Measurements from ENCODE around the gene SLC37A1. TPM values are rescaled to one million over a fixed set of nuclear protein-coding genes. Genes with fewer than 3 reads are reported as not detected.

The SLC37A1 gene
- total and polyA plus RNA-seq, 2 of the 13 experiments (the other 11 are each of a cell fraction or from before 2014, with no cell fraction given): 0.22 to 0.40 TPM

- Histone ChIP-seq H3K4me2 (ENCODE audit: low read depth, low read length) (no peak overlapping the region), H3K27me3 (ENCODE audit: control insufficient read depth in 1 of 2, insufficient read depth in 2 of 2, low read length in 2 of 2) (peaks cover 0 to 10% of the 10 kb centered on the region in 2 experiments; a peak in 2 of 5 replicates), H3K9me3 (ENCODE audit: low read length) (0 out of 2 replicates have a peak, but pooled peaks cover 5% of the 10 kb centered on the region), H3K4me3 (replicated peaks in 1 of 3; ENCODE audit: insufficient read depth in 1 of 3, low read depth in 2 of 3, low read length in 3 of 3) (no peak overlapping the region), H2AFZ (ENCODE audit: low read length) (no peak overlapping the region), H3K9ac (ENCODE audit: insufficient read depth, low read depth, low read length) (no peak overlapping the region), H4K20me1 (ENCODE audit: insufficient read depth, low read length) (no peaks in the 10 kb centered on the region), H3K79me2 (ENCODE audit: insufficient read depth, low read length) (no peaks in the 10 kb centered on the region), H3K27ac (ENCODE audit: extremely low read length, insufficient read depth, low read length) (no peak overlapping the region), H3K36me3 (replicated peaks in 1 of 2; ENCODE audit: control insufficient read depth in 1 of 2, insufficient read depth in 2 of 2, low read length in 2 of 2) (no peaks in the 10 kb centered on the region), H3K4me1 (ENCODE audit: insufficient read depth, low read length) (peaks cover 25% of the 10 kb centered on the region)
- in situ Hi-C loops (cut with HindIII; ENCODE audit: extremely low pct_ligation_motif_present, low pct_unique_long_range_greater_than_20kb): no loop called here
- DNase-seq (ENCODE audit: low spot score) (no peak), FAIRE-seq (no peak), ATAC-seq (no peak)
- ChIA-PET POLR2A (no interaction called here), CTCF (ENCODE audit: low intra/inter-chr PET ratio, low total read pairs) (no interaction called here)
- TF ChIP-seq FOXC1 (CRISPR knock-in tag; IDR thresholded peaks at IDR 0.05; ENCODE audit: borderline replicate concordance) (no peak), ZNF768 (CRISPR knock-in tag; IDR thresholded peaks at IDR 0.05) (no peak), ESRRA (CRISPR knock-in tag; IDR thresholded peaks at IDR 0.05; ENCODE audit: low read depth) (no peak), ZNF234 (CRISPR knock-in tag; conservative IDR thresholded peaks at IDR 0.05) (no peak), DNMT3B (CRISPR knock-in tag; conservative IDR thresholded peaks at IDR 0.05) (no peak), HDAC2 (CRISPR knock-in tag; IDR thresholded peaks at IDR 0.05) (no peak), PCBP1 (IDR thresholded peaks at IDR 0.05; ENCODE audit: borderline replicate concordance, low read depth, low read length) (no peak)
- BruUV-seq (replicated peaks): no TSS peak
- 80% methylated on average over 7 of the region's 8 CpGs for WGBS (ENCODE audit: low lambda C conversion rate)
- intact Hi-C loops (cut with micrococcal nuclease; ENCODE audit: unreplicated experiment): no loop called here
Observed at GRCh38 chr21:42492201-42492600, 21.5 kb upstream of the SLC37A1 start.

GRCh38 chr21:42493109-42494060, 20.3 kb upstream of the SLC37A1 start:
- Histone ChIP-seq H3K36me3 (replicated peaks in 1 of 2; ENCODE audit: control insufficient read depth in 1 of 2, insufficient read depth in 2 of 2, low read length in 2 of 2) (no peaks in the 10 kb centered on the region), H3K4me3 (replicated peaks in 1 of 3; ENCODE audit: insufficient read depth in 1 of 3, low read depth in 2 of 3, low read length in 3 of 3) (no peak overlapping the region), H3K27ac (ENCODE audit: extremely low read length, insufficient read depth, low read length) (no peak overlapping the region), H2AFZ (ENCODE audit: low read length) (no peak overlapping the region), H3K9me3 (ENCODE audit: low read length) (0 out of 2 replicates have a peak, but pooled peaks cover 5% of the 10 kb centered on the region), H3K27me3 (ENCODE audit: control insufficient read depth in 1 of 2, insufficient read depth in 2 of 2, low read length in 2 of 2) (peaks cover 0 to 10% of the 10 kb centered on the region in 2 experiments; a peak in 2 of 5 replicates), H3K4me1 (ENCODE audit: insufficient read depth, low read length) (peaks cover 25% of the 10 kb centered on the region), H3K79me2 (ENCODE audit: insufficient read depth, low read length) (no peaks in the 10 kb centered on the region), H3K9ac (ENCODE audit: insufficient read depth, low read depth, low read length) (no peak overlapping the region), H3K4me2 (ENCODE audit: low read depth, low read length) (no peak overlapping the region), H4K20me1 (ENCODE audit: insufficient read depth, low read length) (no peaks in the 10 kb centered on the region)
- POLR2A ChIA-PET: no interaction called here
- FAIRE-seq: no peak
- CTCF ChIA-PET (ENCODE audit: low intra/inter-chr PET ratio, low total read pairs): no interaction called here
- in situ Hi-C loops (cut with HindIII; ENCODE audit: extremely low pct_ligation_motif_present, low pct_unique_long_range_greater_than_20kb): no loop called here
- WGBS (ENCODE audit: low lambda C conversion rate): 15% methylated on average over 12 of the region's 13 CpGs
- ATAC-seq: no peak
- BruUV-seq (replicated peaks): no TSS peak
- TF ChIP-seq SNAPC2 (CRISPR knock-in tag; IDR thresholded peaks at IDR 0.05) (no peak), DDIT3 (CRISPR knock-in tag; IDR thresholded peaks at IDR 0.05) (no peak), ZNF569 (CRISPR knock-in tag; IDR thresholded peaks at IDR 0.05; ENCODE audit: borderline replicate concordance) (no peak), FOSL2 (CRISPR knock-in tag; IDR thresholded peaks at IDR 0.05) (no peak), HNF4A (CRISPR knock-in tag; IDR thresholded peaks at IDR 0.05) (0 out of 2 replicates have a peak, but pooled peaks have one; percentile 14), ZNF777 (CRISPR knock-in tag; IDR thresholded peaks at IDR 0.05) (no peak)
- DNase-seq (ENCODE audit: low spot score): no peak
- intact Hi-C loops (cut with micrococcal nuclease; ENCODE audit: unreplicated experiment): no loop called here

All from HepG2 (cell line).